Measurements from ENCODE around the gene FHIP1B.

Gene FHIP1B

GRCh38 chr11:6268820-6269219 lies 34.4 kb upstream of the FHIP1B start:
- in situ Hi-C loops (cut with HindIII; ENCODE audit: low sequenced_read_pairs) = no loop called here
- no peak overlapping the region for H3K4me3 ChIP-seq (ENCODE audit: low read depth, low read length)
- no peak for TF ChIP-seq CTCF (IDR thresholded peaks at IDR 0.05; ENCODE audit: low read depth, low read length, missing control alignments)
- no peak for DNase-seq (ENCODE audit: low read depth)

- in situ Hi-C loops (cut with HindIII; ENCODE audit: low sequenced_read_pairs) = no loop called here
- DNase-seq (ENCODE audit: low read depth) = no peak
- H3K4me3 ChIP-seq (ENCODE audit: low read depth, low read length) = no peak overlapping the region
- TF ChIP-seq CTCF (IDR thresholded peaks at IDR 0.05; ENCODE audit: low read depth, low read length, missing control alignments) = no peak
Measured at GRCh38 chr11:6263662-6264061, 29.2 kb upstream of the FHIP1B start.

- in situ Hi-C loops (cut with HindIII; ENCODE audit: low sequenced_read_pairs) = no loop called here
- no peak for DNase-seq (ENCODE audit: low read depth)
- no peak overlapping the region for H3K4me3 ChIP-seq (ENCODE audit: low read depth, low read length)
Measured at GRCh38 chr11:6260207-6260726, 25.8 kb upstream of the FHIP1B start.

GRCh38 chr11:6258571-6259081 lies 24.2 kb upstream of the FHIP1B start:
- no peak for DNase-seq (ENCODE audit: low read depth)
- no peak for TF ChIP-seq CTCF (IDR thresholded peaks at IDR 0.05; ENCODE audit: low read depth, low read length, missing control alignments)
- H3K4me3 ChIP-seq (ENCODE audit: low read depth, low read length) = no peak overlapping the region
- in situ Hi-C loops (cut with HindIII; ENCODE audit: low sequenced_read_pairs) = loop anchor here (10.0 kb wide), 1 partner anchor 86 kb away; no protein-coding TSS in a partner anchor

More at GRCh38 chr11:6260207-6260726, 25.8 kb upstream of the FHIP1B start:
- TF ChIP-seq CTCF (IDR thresholded peaks at IDR 0.05; ENCODE audit: low read depth, low read length, missing control alignments) = no peak

GRCh38 chr11:6258141-6258540 lies 23.7 kb upstream of the FHIP1B start:
- no peak for DNase-seq (ENCODE audit: low read depth)
- no peak overlapping the region for H3K4me3 ChIP-seq (ENCODE audit: low read depth, low read length)
- peak; percentile 9 for TF ChIP-seq CTCF (IDR thresholded peaks at IDR 0.05; ENCODE audit: low read depth, low read length, missing control alignments)
- in situ Hi-C loops (cut with HindIII; ENCODE audit: low sequenced_read_pairs) = loop anchor here (10.0 kb wide), 1 partner anchor 87 kb away; no protein-coding TSS in a partner anchor

GRCh38 chr11:6253197-6253596 lies 18.8 kb upstream of the FHIP1B start:
- no peak overlapping the region for H3K4me3 ChIP-seq (ENCODE audit: low read depth, low read length)
- no peak for DNase-seq (ENCODE audit: low read depth)
- in situ Hi-C loops (cut with HindIII; ENCODE audit: low sequenced_read_pairs) = loop anchor here (10.0 kb wide), 1 partner anchor 92 kb away; no protein-coding TSS in a partner anchor
- no peak for TF ChIP-seq CTCF (IDR thresholded peaks at IDR 0.05; ENCODE audit: low read depth, low read length, missing control alignments)
